ENCODE measurements around the gene TUBA8. TPM values are rescaled to one million over a fixed set of nuclear protein-coding genes. Genes with fewer than 3 reads are reported as not detected.

TUBA8 gene
- total RNA-seq, 3 donors from 2014 or later (not counting 1 experiment from before 2014, with no cell fraction given) = 1.2 to 3.7 (median 2.3) TPM

GRCh38 chr22:18082467-18082866 lies 28.1 kb upstream of the TUBA8 start:
- H3K27ac Mint-ChIP-seq = no peak overlapping the region
- H3K27me3 ChIP-seq (ENCODE audit: control insufficient read depth, insufficient read depth, low read length) = no peaks in the 10 kb centered on the region
- H3K4me3 Mint-ChIP-seq = no peak overlapping the region
- H3K9me3 ChIP-seq (ENCODE audit: control insufficient read depth, insufficient read depth, low read length) = no peaks in the 10 kb centered on the region
- peaks cover 39 to 42% of the 10 kb centered on the region in 2 donors for H3K4me1 Mint-ChIP-seq
- no peaks in the 10 kb centered on the region for H3K27me3 Mint-ChIP-seq (ENCODE audit: low read depth in 2 of 2)
- no peak for TF ChIP-seq CTCF (IDR thresholded peaks at IDR 0.05)
- H3K9me3 Mint-ChIP-seq = peaks cover 0 to 2% of the 10 kb centered on the region in 2 donors
- peaks cover 11% of the 10 kb centered on the region for H3K4me1 ChIP-seq (ENCODE audit: control insufficient read depth, insufficient read depth, low read length)
- H3K36me3 ChIP-seq (ENCODE audit: control insufficient read depth, insufficient read depth, low read length) = peaks cover 56% of the 10 kb centered on the region
- DNase-seq = no peak
- H3K36me3 Mint-ChIP-seq = peaks cover 23% of the 10 kb centered on the region
- intact Hi-C loops (cut with micrococcal nuclease) = no loop called here
- WGBS (ENCODE audit: insufficient coverage) = 73% methylated on average over 1 of the region's 2 CpGs
- H3K4me3 ChIP-seq (ENCODE audit: low read length) = no peak overlapping the region
- ATAC-seq = no peak
- no peak overlapping the region for H3K27ac ChIP-seq (ENCODE audit: low read length)

DNA sequence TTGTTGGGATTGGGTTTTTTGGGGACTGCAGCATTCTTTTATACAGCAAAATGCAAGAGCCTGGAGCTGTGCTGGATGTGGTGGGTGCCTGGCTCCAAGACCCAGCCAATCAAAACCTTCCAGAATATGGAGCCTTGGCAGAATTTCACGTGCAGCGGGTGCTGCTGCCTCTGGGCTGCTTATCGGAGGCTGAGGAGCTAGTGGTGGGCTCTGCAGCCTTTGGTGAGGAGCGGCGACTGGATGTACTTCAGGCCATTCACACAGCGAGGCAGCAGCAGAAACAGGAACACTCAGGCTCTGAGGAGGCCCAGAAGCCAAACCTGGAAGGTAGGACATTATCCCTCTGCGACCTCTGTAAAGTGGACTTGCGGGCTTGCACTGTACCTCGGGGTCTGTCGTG lies 27.2 kb upstream of the TUBA8 start:
- Mint-ChIP-seq H3K27ac (no peak overlapping the region), H3K36me3 (peaks cover 23% of the 10 kb centered on the region), H3K4me1 (peaks cover 33 to 35% of the 10 kb centered on the region in 2 donors), H3K4me3 (no peak overlapping the region), H3K27me3 (ENCODE audit: low read depth in 2 of 2) (no peaks in the 10 kb centered on the region), H3K9me3 (peaks cover 0 to 2% of the 10 kb centered on the region in 2 donors)
- Histone ChIP-seq H3K36me3 (ENCODE audit: control insufficient read depth, insufficient read depth, low read length) (peaks cover 66% of the 10 kb centered on the region), H3K9me3 (ENCODE audit: control insufficient read depth, insufficient read depth, low read length) (no peaks in the 10 kb centered on the region), H3K4me1 (ENCODE audit: control insufficient read depth, insufficient read depth, low read length) (peaks cover 10% of the 10 kb centered on the region), H3K27ac (ENCODE audit: low read length) (no peak overlapping the region), H3K4me3 (ENCODE audit: low read length) (no peak overlapping the region), H3K27me3 (ENCODE audit: control insufficient read depth, insufficient read depth, low read length) (no peaks in the 10 kb centered on the region)
- no peak for TF ChIP-seq CTCF (IDR thresholded peaks at IDR 0.05)
- intact Hi-C loops (cut with micrococcal nuclease) = no loop called here
- DNase-seq (no peak), ATAC-seq (no peak)
- 96% methylated on average over 10 of the region's 10 CpGs for WGBS (ENCODE audit: insufficient coverage)

- Histone ChIP-seq H3K27ac (ENCODE audit: low read length) (no peak overlapping the region), H3K4me1 (ENCODE audit: control insufficient read depth, insufficient read depth, low read length) (no peaks in the 10 kb centered on the region), H3K27me3 (ENCODE audit: control insufficient read depth, insufficient read depth, low read length) (no peaks in the 10 kb centered on the region), H3K9me3 (ENCODE audit: control insufficient read depth, insufficient read depth, low read length) (no peaks in the 10 kb centered on the region), H3K4me3 (ENCODE audit: low read length) (no peak overlapping the region), H3K36me3 (ENCODE audit: control insufficient read depth, insufficient read depth, low read length) (peaks cover 66% of the 10 kb centered on the region)
- H3K27ac Mint-ChIP-seq = no peak overlapping the region
- no peak for DNase-seq
- H3K4me1 Mint-ChIP-seq = peaks cover 17 to 19% of the 10 kb centered on the region in 2 donors
- H3K36me3 Mint-ChIP-seq = peaks cover 23% of the 10 kb centered on the region
- H3K4me3 Mint-ChIP-seq = no peak overlapping the region
- TF ChIP-seq CTCF (IDR thresholded peaks at IDR 0.05) = no peak
- H3K9me3 Mint-ChIP-seq = peaks cover 0 to 2% of the 10 kb centered on the region in 2 donors
- no peak for ATAC-seq
- intact Hi-C loops (cut with micrococcal nuclease) = no loop called here
- no peaks in the 10 kb centered on the region for H3K27me3 Mint-ChIP-seq (ENCODE audit: low read depth in 2 of 2)
These were observed 25.4 kb upstream of the TUBA8 start for GRCh38 chr22:18085188-18085587.

- H3K27ac ChIP-seq (ENCODE audit: low read length) = no peak overlapping the region
- intact Hi-C loops (cut with micrococcal nuclease) = no loop called here
- peaks cover 55% of the 10 kb centered on the region for H3K36me3 ChIP-seq (ENCODE audit: control insufficient read depth, insufficient read depth, low read length)
- H3K27me3 Mint-ChIP-seq (ENCODE audit: low read depth in 2 of 2) = no peaks in the 10 kb centered on the region
- 81% methylated on average over 12 of the region's 13 CpGs for WGBS (ENCODE audit: insufficient coverage)
- peaks cover 4% of the 10 kb centered on the region for H3K36me3 Mint-ChIP-seq
- no peaks in the 10 kb centered on the region for H3K9me3 ChIP-seq (ENCODE audit: control insufficient read depth, insufficient read depth, low read length)
- DNase-seq (no peak), ATAC-seq (no peak)
- no peaks in the 10 kb centered on the region for H3K9me3 Mint-ChIP-seq
- H3K4me3 Mint-ChIP-seq = no peak overlapping the region
- H3K27me3 ChIP-seq (ENCODE audit: control insufficient read depth, insufficient read depth, low read length) = no peaks in the 10 kb centered on the region
- H3K27ac Mint-ChIP-seq = no peak overlapping the region
- TF ChIP-seq CTCF (IDR thresholded peaks at IDR 0.05) = no peak
- peaks cover 8% of the 10 kb centered on the region for H3K4me1 ChIP-seq (ENCODE audit: control insufficient read depth, insufficient read depth, low read length)
- peaks cover 3 to 12% of the 10 kb centered on the region in 2 donors for H3K4me1 Mint-ChIP-seq
- no peak overlapping the region for H3K4me3 ChIP-seq (ENCODE audit: low read length)
These were observed 23.2 kb upstream of the TUBA8 start for GRCh38 chr22:18087350-18087855.
